HCT116 (cell line): ENCODE results near the gene SUPT3H. TPM values are rescaled to one million over a fixed set of nuclear protein-coding genes. Genes with fewer than 3 reads are reported as not detected.
"Not testable (repeated sequence)": the region's sequence is repeated elsewhere in the genome, so short reads cannot be mapped to it uniquely, and the experiment has no call there.

ENCODE experiments used
- ATAC-seq: fragments of 200-7000 bp; cut with Tn5 transposase; 2 replicates; pipeline ENCODE4 v1.9.1; 2020; ENCODE audit warnings: mild to moderate bottlenecking, moderate library complexity
- BruUV-seq: library from RNA; stranded (reverse); fragments of 400-500 nt; replicated peaks from 2 replicates; lab custom pipeline; 2021; lab: Mats Ljungman, UMichigan
- CTCF ChIA-PET: fragments of 300-600 bp; sonication (Branson Sonifier 250); formaldehyde crosslinking; loops from one replicate; lab custom pipeline; 2021; ENCODE audit warnings: antibody characterized with exemption; lab: Charles Lee
- POLR2A ChIA-PET: fragments of 300-600, 350-600 bp; sonication (Branson Sonifier 250); formaldehyde crosslinking; loops from one replicate; lab custom pipeline; 2021; ENCODE audit warnings: antibody characterized with exemption; lab: Charles Lee
- RAD21 ChIA-PET, 2 experiments: fragments of 300-600 bp; sonication (Branson Sonifier 250); formaldehyde crosslinking; loops; one replicate each; lab custom pipeline; 2023; ENCODE audit warnings: low total read pairs in 2 of 2; ENCODE audit not compliant: uncharacterized antibody in 2 of 2, unreplicated experiment in 2 of 2, low non-redundant PET in 1 of 2; lab: Charles Lee
- DNase-seq: peaks from one replicate; pipeline ENCODE4 v3.0.0-alpha.2; 2010; ENCODE audit warnings: low read depth, low spot score
- H2AFZ ChIP-seq: fragments of 200-600 bp; shearing (Covaris generic), sonication (generic); 2 replicates; pipeline ENCODE4 v1.6.1; 2017; ENCODE audit warnings: low read depth, mixed run types, mixed read lengths, antibody characterized with exemption, low read length; ENCODE audit not compliant: poor library complexity, severe bottlenecking
- H3K27ac ChIP-seq: 2 replicates; pipeline ENCODE4 v1.5.1; 2012; ENCODE audit warnings: low read depth, low read length
- H3K27me3 ChIP-seq: fragments of 200-600 bp; sonication (generic); 2 replicates; pipeline ENCODE4 v1.6.1; 2016; ENCODE audit warnings: mixed run types, low read length, mixed read lengths; ENCODE audit not compliant: insufficient read depth
- H3K36me3 ChIP-seq, 2 experiments: fragments of 200-500 bp in 1 of 2; fragments of 200-600 bp in 1 of 2; sonication (Bioruptor generic) in 1 of 2; sonication (generic) in 1 of 2; 2 replicates each; pipeline versions ENCODE4 v1.5.1 to v1.6.1; 2014 to 2016; ENCODE audit warnings: low read length in 2 of 2, inconsistent platforms in 1 of 2, mixed read lengths in 1 of 2, mixed run types in 1 of 2; ENCODE audit not compliant: insufficient read depth in 2 of 2, control insufficient read depth in 1 of 2
- H3K4me1 ChIP-seq, 2 experiments: fragments of 200-600 bp in 1 of 2; sonication (generic) in 1 of 2; 2 replicates each; pipeline versions ENCODE4 v1.5.1 to v1.6.1; 2012 to 2017; ENCODE audit warnings: low read length in 2 of 2, inconsistent platforms in 1 of 2, mild to moderate bottlenecking in 1 of 2, mixed read lengths in 1 of 2, mixed run types in 1 of 2, moderate library complexity in 1 of 2; ENCODE audit not compliant: insufficient read depth in 2 of 2, control insufficient read depth in 1 of 2
- H3K4me2 ChIP-seq: fragments of 200-600 bp; sonication (generic); 2 replicates; pipeline ENCODE4 v1.6.1; 2017; ENCODE audit warnings: mixed run types, low read length, mixed read lengths
- H3K4me3 ChIP-seq, 2 experiments: fragments of 200-600 bp in 1 of 2; sonication (generic) in 1 of 2; replicated peaks in 1 of 2; 2 replicates each; pipeline ENCODE4 v1.5.1; 2011 to 2016; ENCODE audit warnings: low read length in 2 of 2, control low read depth in 1 of 2, low read depth in 1 of 2, mild to moderate bottlenecking in 1 of 2, mixed read lengths in 1 of 2, mixed run types in 1 of 2
- H3K79me2 ChIP-seq: fragments of 200-600 bp; sonication (generic); 2 replicates; pipeline ENCODE4 v1.6.1; 2017; ENCODE audit warnings: mild to moderate bottlenecking, mixed run types, low read length, moderate library complexity, mixed read lengths; ENCODE audit not compliant: insufficient read depth
- H3K9ac ChIP-seq: fragments of 200-600 bp; sonication (generic); 2 replicates; pipeline ENCODE4 v1.6.1; 2016; ENCODE audit warnings: low read length, mixed read lengths
- H3K9me2 ChIP-seq: fragments of 200-600 bp; sonication (generic), shearing (Covaris generic); 2 replicates; pipeline ENCODE4 v1.6.1; 2017; ENCODE audit warnings: mixed run types, mild to moderate bottlenecking, moderate library complexity; ENCODE audit not compliant: insufficient read depth
- H3K9me3 ChIP-seq, 2 experiments: fragments of 200-500 bp in 1 of 2; fragments of 200-600 bp in 1 of 2; sonication (Bioruptor generic) in 1 of 2; sonication (generic) in 1 of 2; 2 replicates each; pipeline ENCODE4 v1.6.1; 2014 to 2017; ENCODE audit warnings: low read length in 2 of 2, mixed read lengths in 2 of 2, inconsistent platforms in 1 of 2, low read depth in 1 of 2, mild to moderate bottlenecking in 1 of 2, mixed run types in 1 of 2, moderate library complexity in 1 of 2; ENCODE audit not compliant: control insufficient read depth in 1 of 2, insufficient read depth in 1 of 2
- H4K20me1 ChIP-seq: fragments of 200-600 bp; sonication (generic), shearing (Covaris generic); 2 replicates; pipeline ENCODE4 v1.6.1; 2017; ENCODE audit warnings: mixed run types, mild to moderate bottlenecking, moderate library complexity; ENCODE audit not compliant: insufficient read depth
- CBX3 ChIP-seq: IDR thresholded peaks from 2 replicates; pipeline ENCODE4 v1.6.1; 2012; ENCODE audit warnings: low read depth
- EGR1 ChIP-seq: IDR thresholded peaks from 2 replicates; pipeline ENCODE4 v1.6.1; 2012; ENCODE audit warnings: low read depth
- ELF1 ChIP-seq: IDR thresholded peaks from 2 replicates; pipeline ENCODE4 v1.6.1; 2012; ENCODE audit warnings: low read depth, borderline replicate concordance
- EZH2phosphoT487 ChIP-seq: fragments of 200-600 bp; IDR thresholded peaks from 2 replicates; pipeline ENCODE4 v1.6.1; 2018; ENCODE audit warnings: antibody characterized with exemption, borderline replicate concordance
- RAD21 ChIP-seq: IDR thresholded peaks from 2 replicates; pipeline ENCODE4 v1.6.1; 2012; ENCODE audit warnings: low read depth, mild to moderate bottlenecking
- SIN3A ChIP-seq: IDR thresholded peaks from 2 replicates; pipeline ENCODE4 v1.6.1; 2012; ENCODE audit warnings: low read depth
- SP1 ChIP-seq: IDR thresholded peaks from 2 replicates; pipeline ENCODE4 v1.6.1; 2012; ENCODE audit warnings: low read depth
- SRF ChIP-seq: IDR thresholded peaks from 2 replicates; pipeline ENCODE4 v1.6.1; 2012; ENCODE audit warnings: low read depth
- TCF7L2 ChIP-seq: IDR thresholded peaks from 2 replicates; pipeline ENCODE4 v1.7.0; 2011; ENCODE audit warnings: borderline replicate concordance, inconsistent platforms; ENCODE audit not compliant: insufficient read depth, insufficient read length; ENCODE audit errors: extremely low read depth
- YY1 ChIP-seq: IDR thresholded peaks from 2 replicates; pipeline ENCODE4 v1.6.1; 2011; ENCODE audit warnings: low read length, low read depth, moderate library complexity, mild to moderate bottlenecking; ENCODE audit not compliant: insufficient replicate concordance; ENCODE audit errors: extremely low read depth
- ZBTB33 ChIP-seq: IDR thresholded peaks from 2 replicates; pipeline ENCODE4 v1.6.1; 2011; ENCODE audit warnings: mild to moderate bottlenecking, low read length, moderate library complexity; ENCODE audit not compliant: insufficient replicate concordance; ENCODE audit errors: extremely low read depth
- intact Hi-C: fragments of 100-400 bp; cut with micrococcal nuclease; formaldehyde crosslinking; loops from 2 replicates; pipeline ENCODE4 v1.10.0; 2022
- total RNA-seq: library from RNA; stranded (reverse); gene quantifications from one replicate; pipeline ENCODE4 v1.2.1, GENCODE V29; 2021; ENCODE audit not compliant: unreplicated experiment
- TF ChIP-seq, protein P1 (sequence below): IDR thresholded peaks from 2 replicates; pipeline ENCODE4 v1.6.1; 2012
- TF ChIP-seq, protein P2 (sequence below), 3 experiments: fragments of 200-600 bp in 1 of 3; sonication (generic) in 1 of 3; IDR thresholded peaks in 2 of 3; conservative IDR thresholded peaks in 1 of 3; 2 replicates each; pipeline ENCODE4 v1.5.1; 2012 to 2017; ENCODE audit warnings: low read depth in 2 of 3, low read length in 2 of 3, antibody characterized with exemption in 1 of 3, borderline replicate concordance in 1 of 3, control low read depth in 1 of 3, mild to moderate bottlenecking in 1 of 3, mixed read lengths in 1 of 3, mixed run types in 1 of 3, moderate library complexity in 1 of 3; ENCODE audit not compliant: insufficient read depth in 1 of 3

The SUPT3H gene
- total RNA-seq, 1 experiment from 2014 or later = 7.4 TPM

GRCh38 chr6:45148278-45148677, 229.5 kb downstream of the SUPT3H start:
- Histone ChIP-seq H3K27ac (no peak overlapping the region), H3K9me2 (no peaks in the 10 kb centered on the region; the same call in 1 of the 2 replicates), H3K4me3 (no peak overlapping the region), H2AFZ (no peak overlapping the region), H3K36me3 (no peaks in the 10 kb centered on the region), H3K9me3 (no peaks in the 10 kb centered on the region), H3K79me2 (no peaks in the 10 kb centered on the region), H3K4me1 (no peaks in the 10 kb centered on the region), H3K4me2 (no peak overlapping the region), H4K20me1 (no peaks in the 10 kb centered on the region), H3K9ac (no peak overlapping the region), H3K27me3 (no peaks in the 10 kb centered on the region)
- ChIA-PET POLR2A (no interaction called here), RAD21 (no interaction called here), CTCF (no interaction called here)
- no TSS peak for BruUV-seq
- no peak for TF ChIP-seq YY1
- no peak for TF ChIP-seq SP1
- TF ChIP-seq SIN3A = no peak
- TF ChIP-seq, protein P1, sequence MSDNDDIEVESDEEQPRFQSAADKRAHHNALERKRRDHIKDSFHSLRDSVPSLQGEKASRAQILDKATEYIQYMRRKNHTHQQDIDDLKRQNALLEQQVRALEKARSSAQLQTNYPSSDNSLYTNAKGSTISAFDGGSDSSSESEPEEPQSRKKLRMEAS = no peak
- TF ChIP-seq CBX3 = no peak
- TF ChIP-seq ZBTB33 = no peak
- no peak for TF ChIP-seq EZH2phosphoT487
- no peak for TF ChIP-seq TCF7L2
- TF ChIP-seq RAD21 = no peak
- TF ChIP-seq ELF1 = no peak
- TF ChIP-seq SRF = no peak
- TF ChIP-seq, protein P2, sequence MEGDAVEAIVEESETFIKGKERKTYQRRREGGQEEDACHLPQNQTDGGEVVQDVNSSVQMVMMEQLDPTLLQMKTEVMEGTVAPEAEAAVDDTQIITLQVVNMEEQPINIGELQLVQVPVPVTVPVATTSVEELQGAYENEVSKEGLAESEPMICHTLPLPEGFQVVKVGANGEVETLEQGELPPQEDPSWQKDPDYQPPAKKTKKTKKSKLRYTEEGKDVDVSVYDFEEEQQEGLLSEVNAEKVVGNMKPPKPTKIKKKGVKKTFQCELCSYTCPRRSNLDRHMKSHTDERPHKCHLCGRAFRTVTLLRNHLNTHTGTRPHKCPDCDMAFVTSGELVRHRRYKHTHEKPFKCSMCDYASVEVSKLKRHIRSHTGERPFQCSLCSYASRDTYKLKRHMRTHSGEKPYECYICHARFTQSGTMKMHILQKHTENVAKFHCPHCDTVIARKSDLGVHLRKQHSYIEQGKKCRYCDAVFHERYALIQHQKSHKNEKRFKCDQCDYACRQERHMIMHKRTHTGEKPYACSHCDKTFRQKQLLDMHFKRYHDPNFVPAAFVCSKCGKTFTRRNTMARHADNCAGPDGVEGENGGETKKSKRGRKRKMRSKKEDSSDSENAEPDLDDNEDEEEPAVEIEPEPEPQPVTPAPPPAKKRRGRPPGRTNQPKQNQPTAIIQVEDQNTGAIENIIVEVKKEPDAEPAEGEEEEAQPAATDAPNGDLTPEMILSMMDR (IDR thresholded peaks at IDR 0.05 in 2 of 3, conservative IDR thresholded peaks at IDR 0.05 in 1 of 3; ENCODE audit: borderline replicate concordance in 1 of 3, insufficient read depth in 1 of 3, low read depth in 2 of 3, low read length in 2 of 3) = no peak
- no peak for TF ChIP-seq EGR1
- ATAC-seq (no peak), DNase-seq (no peak)
- intact Hi-C loops = no loop called here

DNA sequence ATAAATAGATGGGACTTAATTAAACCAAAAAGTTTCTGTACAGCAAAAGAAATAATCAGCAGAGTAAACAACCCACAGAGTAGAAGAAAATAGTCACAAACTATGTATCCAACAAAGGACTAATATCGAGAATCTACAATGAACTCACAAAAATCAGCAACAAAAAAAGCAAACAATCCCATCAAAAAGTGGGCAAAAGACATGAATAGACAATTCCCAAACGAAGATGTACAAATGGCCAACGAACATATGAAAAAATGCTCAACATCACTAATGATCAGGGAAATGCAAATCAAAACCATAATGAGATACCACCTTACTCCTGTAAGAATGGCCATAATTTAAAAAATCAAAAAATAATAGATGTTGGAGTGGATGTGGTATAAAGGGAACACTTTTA, 232.1 kb downstream of the SUPT3H start:
- H3K4me3 ChIP-seq, H3K9ac ChIP-seq, POLR2A ChIA-PET, ATAC-seq, intact Hi-C loops, H4K20me1 ChIP-seq, H3K4me1 ChIP-seq, H3K9me3 ChIP-seq, CTCF ChIA-PET, H3K79me2 ChIP-seq, H3K4me2 ChIP-seq, H3K27me3 ChIP-seq, BruUV-seq, H3K27ac ChIP-seq, RAD21 ChIA-PET, H3K9me2 ChIP-seq, H2AFZ ChIP-seq, H3K36me3 ChIP-seq, DNase-seq: not testable (repeated sequence)
